Astrocyte (in vitro differentiated cells and primary cell): ENCODE measurements around the gene NTSR1.

Source experiments
- CTCF ChIP-seq: IDR thresholded peaks from 2 replicates; pipeline ENCODE4 v1.5.1; 2011; ENCODE audit warnings: low read depth, mild to moderate bottlenecking, inconsistent platforms, low read length, moderate library complexity; ENCODE audit not compliant: insufficient read depth
- EZH2 ChIP-seq: IDR thresholded peaks from 2 replicates; pipeline ENCODE4 v1.6.1; 2012; ENCODE audit warnings: mild to moderate bottlenecking, low read length, inconsistent platforms; ENCODE audit not compliant: insufficient read depth

DNA sequence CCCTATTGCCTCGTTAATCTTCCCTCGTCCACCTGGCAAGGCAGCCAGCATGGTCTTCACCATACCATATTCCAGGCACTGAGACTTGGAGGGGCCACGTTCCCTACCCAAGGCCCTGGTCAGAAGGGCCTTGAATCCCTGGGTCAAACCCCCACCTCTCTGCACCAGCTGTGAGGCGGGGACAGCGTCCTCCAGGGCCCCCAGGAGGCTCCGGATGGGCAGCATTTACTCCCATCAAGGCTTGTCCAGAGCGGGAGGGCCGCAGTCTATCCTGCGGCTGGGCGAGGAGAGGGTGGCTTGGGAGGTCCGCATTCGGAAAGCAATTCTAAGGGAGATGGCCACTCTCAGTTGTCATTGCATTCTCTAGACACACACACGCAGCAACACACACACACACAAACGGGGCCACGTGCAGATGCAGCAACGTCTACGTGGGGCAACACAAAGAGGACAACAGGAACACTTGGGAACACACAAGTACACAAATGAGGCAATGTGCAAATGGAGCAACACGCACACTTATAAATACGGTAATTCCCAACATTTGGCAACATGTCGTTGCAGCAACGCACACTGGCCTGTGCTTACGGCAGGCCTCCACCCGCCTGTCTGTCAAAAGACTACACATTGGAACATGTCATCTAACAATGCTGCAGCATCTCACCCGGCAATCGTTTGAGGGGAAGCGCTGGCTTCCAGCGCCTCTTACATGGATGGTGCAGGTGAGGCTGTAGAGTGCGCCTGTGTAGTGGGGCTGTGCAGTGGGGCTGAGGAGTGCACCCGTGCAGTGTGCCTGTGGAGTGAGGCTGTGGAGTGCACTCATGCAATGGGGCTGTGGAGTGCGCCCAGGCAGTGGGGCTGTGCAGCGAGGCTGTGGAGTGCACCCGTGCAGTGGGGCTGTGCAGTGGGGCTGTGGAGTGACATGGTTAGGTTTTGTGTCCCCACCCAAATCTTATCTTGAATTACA lies 12.9 kb upstream of the NTSR1 start:
- TF ChIP-seq EZH2 (no peak), CTCF (no peak)
